Stimulated activated naive CD4-positive, alpha-beta T cell treated with Interleukin-2 at 50 U/mL for 16 hours (primary cell): Measurements from ENCODE around the gene CD160.
A peak's percentile ranks its signal among the peaks of the same experiment; 100 is the strongest.
"Not testable (repeated sequence)": the region's sequence is repeated elsewhere in the genome, so short reads cannot be mapped to it uniquely, and the experiment has no call there.

Experiments used
- DNase-seq: peaks from one replicate; lab custom pipeline; 2025; lab: John Stamatoyannopoulos, UW

Gene CD160

GRCh38 chr1:145719230-145720079, at the start of gene CD160:
TSS of gene CD160 (plus strand) at chr1:145719499. CDS start at chr1:145728328, 8,829 bp downstream.
- no peak for DNase-seq

GRCh38 chr1:145670995-145671745, 48.1 kb upstream of the CD160 start:
- DNase-seq: not testable (repeated sequence)

GRCh38 chr1:145673217-145673616, 46.1 kb upstream of the CD160 start:
- not testable (repeated sequence) for DNase-seq

- not testable (repeated sequence) for DNase-seq
Observed at GRCh38 chr1:145684858-145685257, 34.4 kb upstream of the CD160 start.

GRCh38 chr1:145686078-145686477, 33.2 kb upstream of the CD160 start:
- not testable (repeated sequence) for DNase-seq

- DNase-seq: no peak
Observed at GRCh38 chr1:145688328-145688727, 31.0 kb upstream of the CD160 start.

GRCh38 chr1:145688924-145689323, 30.4 kb upstream of the CD160 start:
- DNase-seq: no peak

- DNase-seq: no peak
Observed at GRCh38 chr1:145689922-145690321, 29.4 kb upstream of the CD160 start.

- peak; percentile 15 for DNase-seq
Observed at GRCh38 chr1:145690587-145691558, 28.4 kb upstream of the CD160 start.

- no peak for DNase-seq
Observed at GRCh38 chr1:145692785-145693443, 26.4 kb upstream of the CD160 start.

GRCh38 chr1:145695821-145696629, 23.3 kb upstream of the CD160 start:
- DNase-seq: no peak

GRCh38 chr1:145696630-145696960, 22.7 kb upstream of the CD160 start:
- no peak for DNase-seq

- DNase-seq: no peak
Observed at GRCh38 chr1:145701306-145701862, 17.9 kb upstream of the CD160 start.

GRCh38 chr1:145702052-145702451, 17.2 kb upstream of the CD160 start:
- no peak for DNase-seq

GRCh38 chr1:145702826-145703225, 16.5 kb upstream of the CD160 start:
- no peak for DNase-seq

- DNase-seq: no peak
Observed at GRCh38 chr1:145705622-145706021, 13.7 kb upstream of the CD160 start.

- DNase-seq: no peak
Observed at GRCh38 chr1:145706086-145706664, 13.1 kb upstream of the CD160 start.

GRCh38 chr1:145707183-145707867, 12.0 kb upstream of the CD160 start, which contains the start of gene PDZK1:
TSS of gene PDZK1 (minus strand) at chr1:145707368. CDS start at chr1:145688021, 19,347 bp downstream.
- DNase-seq: no peak

GRCh38 chr1:145708063-145708462, 11.2 kb upstream of the CD160 start:
- DNase-seq: no peak
